ENCODE measurements around the gene CD177. TPM values are rescaled to one million over a fixed set of nuclear protein-coding genes. Genes with fewer than 3 reads are reported as not detected.
"Not testable (repeated sequence)": the region's sequence is repeated elsewhere in the genome, so short reads cannot be mapped to it uniquely, and the experiment has no call there.

CD177 gene
- total RNA-seq, 4 donors from 2014 or later, result 0.72 to 20.3 (median 3.5) TPM

DNA sequence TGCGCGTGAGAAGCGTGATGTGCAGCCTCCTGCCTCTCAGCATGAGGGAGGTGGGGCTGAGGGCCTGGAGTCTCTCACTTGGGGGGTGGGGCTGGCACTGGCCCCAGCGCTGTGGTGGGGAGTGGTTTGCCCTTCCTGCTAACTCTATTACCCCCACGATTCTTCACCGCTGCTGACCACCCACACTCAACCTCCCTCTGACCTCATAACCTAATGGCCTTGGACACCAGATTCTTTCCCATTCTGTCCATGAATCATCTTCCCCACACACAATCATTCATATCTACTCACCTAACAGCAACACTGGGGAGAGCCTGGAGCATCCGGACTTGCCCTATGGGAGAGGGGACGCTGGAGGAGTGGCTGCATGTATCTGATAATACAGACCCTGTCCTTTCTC lies 8.7 kb downstream of the CD177 start:
- DNase-seq (ENCODE audit: low spot score) (no peak), ATAC-seq (ENCODE audit: low FRiP score) (no peak)
- TF ChIP-seq, protein P1, sequence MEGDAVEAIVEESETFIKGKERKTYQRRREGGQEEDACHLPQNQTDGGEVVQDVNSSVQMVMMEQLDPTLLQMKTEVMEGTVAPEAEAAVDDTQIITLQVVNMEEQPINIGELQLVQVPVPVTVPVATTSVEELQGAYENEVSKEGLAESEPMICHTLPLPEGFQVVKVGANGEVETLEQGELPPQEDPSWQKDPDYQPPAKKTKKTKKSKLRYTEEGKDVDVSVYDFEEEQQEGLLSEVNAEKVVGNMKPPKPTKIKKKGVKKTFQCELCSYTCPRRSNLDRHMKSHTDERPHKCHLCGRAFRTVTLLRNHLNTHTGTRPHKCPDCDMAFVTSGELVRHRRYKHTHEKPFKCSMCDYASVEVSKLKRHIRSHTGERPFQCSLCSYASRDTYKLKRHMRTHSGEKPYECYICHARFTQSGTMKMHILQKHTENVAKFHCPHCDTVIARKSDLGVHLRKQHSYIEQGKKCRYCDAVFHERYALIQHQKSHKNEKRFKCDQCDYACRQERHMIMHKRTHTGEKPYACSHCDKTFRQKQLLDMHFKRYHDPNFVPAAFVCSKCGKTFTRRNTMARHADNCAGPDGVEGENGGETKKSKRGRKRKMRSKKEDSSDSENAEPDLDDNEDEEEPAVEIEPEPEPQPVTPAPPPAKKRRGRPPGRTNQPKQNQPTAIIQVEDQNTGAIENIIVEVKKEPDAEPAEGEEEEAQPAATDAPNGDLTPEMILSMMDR (IDR thresholded peaks at IDR 0.05), result no peak

- no peak for DNase-seq (ENCODE audit: low spot score)
- no peak for ATAC-seq (ENCODE audit: low FRiP score)
- TF ChIP-seq, protein P1 (IDR thresholded peaks at IDR 0.05), result no peak
These were observed 9.3 kb downstream of the CD177 start for GRCh38 chr19:43362745-43363144.

DNA sequence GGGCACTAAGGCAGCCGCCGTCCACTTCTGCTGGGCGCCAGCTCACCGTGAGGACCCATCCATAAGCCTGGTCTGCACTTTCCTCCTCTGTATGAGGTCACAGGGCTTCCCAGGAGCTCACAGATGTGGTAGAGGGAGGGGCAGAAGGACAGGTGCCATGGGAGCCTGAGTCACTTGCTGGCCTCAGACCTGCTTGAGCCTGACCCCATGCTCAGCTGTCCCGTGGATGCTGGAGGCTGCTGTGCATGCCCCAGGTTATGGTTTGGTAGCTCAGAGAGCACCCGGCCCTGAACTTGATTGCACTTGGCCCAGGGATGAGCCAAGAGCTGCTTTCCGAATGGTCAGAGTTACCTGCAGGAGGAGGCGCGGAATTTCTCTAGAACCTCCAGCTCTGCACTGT lies 12.2 kb downstream of the CD177 start:
- ATAC-seq (ENCODE audit: low FRiP score); DNase-seq (ENCODE audit: low spot score): not testable (repeated sequence)

DNA sequence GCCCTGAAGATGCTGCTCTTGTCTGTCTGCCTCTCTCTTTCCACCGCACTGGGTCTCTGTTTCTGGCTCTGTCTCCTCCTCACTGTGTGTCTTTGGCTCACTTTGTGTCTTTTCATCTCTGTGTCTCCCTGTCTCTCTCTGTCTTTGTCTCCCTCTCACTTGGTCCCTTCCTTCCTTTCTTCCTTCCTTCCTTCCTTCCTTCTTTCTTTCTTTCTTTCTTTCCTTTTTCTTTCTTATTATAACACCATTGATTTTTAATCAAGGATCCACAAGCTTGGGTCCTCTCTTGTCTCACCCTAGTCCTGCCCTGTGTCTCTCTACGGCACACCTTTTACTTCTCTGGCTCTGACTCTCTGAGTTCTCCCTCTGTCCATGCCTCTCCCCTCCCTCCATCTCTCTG lies 14.3 kb downstream of the CD177 start:
- DNase-seq (ENCODE audit: low spot score) (no peak), ATAC-seq (ENCODE audit: low FRiP score) (no peak)
- TF ChIP-seq, protein P1 (IDR thresholded peaks at IDR 0.05), result no peak

GRCh38 chr19:43368897-43369296 lies 15.4 kb downstream of the CD177 start:
- not testable (repeated sequence) for ATAC-seq (ENCODE audit: low FRiP score); DNase-seq (ENCODE audit: low spot score)

GRCh38 chr19:43371909-43372308 lies 18.4 kb downstream of the CD177 start:
- no peak for ATAC-seq (ENCODE audit: low FRiP score)

GRCh38 chr19:43372462-43372861 lies 19.0 kb downstream of the CD177 start:
- TF ChIP-seq, protein P1 (IDR thresholded peaks at IDR 0.05), result no peak
- ATAC-seq (ENCODE audit: low FRiP score), result no peak
- DNase-seq (ENCODE audit: low spot score), result no peak

More at GRCh38 chr19:43371909-43372308, 18.4 kb downstream of the CD177 start:
- no peak for DNase-seq (ENCODE audit: low spot score)
- TF ChIP-seq, protein P1 (IDR thresholded peaks at IDR 0.05), result no peak

DNA sequence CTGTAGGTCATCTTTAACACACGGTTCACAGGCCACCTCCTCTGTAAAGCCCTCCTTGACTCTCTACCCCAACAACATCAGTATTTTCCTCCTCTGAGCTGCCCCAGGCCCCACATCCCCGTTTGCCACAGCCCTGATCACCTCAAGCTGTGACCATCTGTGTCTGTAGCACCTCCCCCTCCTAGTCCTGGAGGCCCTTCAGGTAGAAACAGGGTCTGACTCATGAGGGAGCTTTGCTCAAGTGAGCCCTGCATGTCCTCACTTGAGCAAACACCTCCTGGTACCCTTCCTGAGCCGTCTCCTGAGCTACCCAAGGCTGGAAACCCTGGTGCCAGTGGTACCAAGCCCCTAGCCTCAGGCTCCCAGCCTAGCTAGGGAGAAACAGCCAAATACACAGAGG lies 24.1 kb downstream of the CD177 start:
- ATAC-seq (ENCODE audit: low FRiP score); DNase-seq (ENCODE audit: low spot score): not testable (repeated sequence)

DNA sequence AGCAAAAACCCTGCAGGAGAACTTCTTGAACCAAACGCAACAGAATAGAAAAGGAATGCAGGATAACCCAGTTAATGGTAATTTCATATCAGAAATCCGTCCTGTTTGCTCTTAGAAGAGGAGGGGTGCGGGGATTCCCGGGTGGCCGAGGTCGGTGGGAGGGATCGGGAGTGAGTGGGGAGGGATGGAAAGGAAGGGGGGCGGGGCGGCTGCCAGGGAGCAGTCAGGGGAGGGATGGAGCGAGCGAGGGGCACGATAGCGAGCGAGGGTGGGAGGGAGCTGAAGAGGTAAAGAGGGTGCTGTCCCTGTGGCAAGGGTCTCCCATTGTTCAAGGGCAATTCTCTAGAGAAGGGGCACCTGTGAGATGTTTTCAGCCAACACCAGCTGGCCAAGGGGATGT lies 26.5 kb downstream of the CD177 start:
- no peak for DNase-seq (ENCODE audit: low spot score)
- no peak for ATAC-seq (ENCODE audit: low FRiP score)
- TF ChIP-seq, protein P1 (IDR thresholded peaks at IDR 0.05), result no peak
